Measurements from ENCODE around the gene CA12.

GRCh38 chr15:63295341-63295740, 86.3 kb downstream of the CA12 start:
- TF ChIP-seq, protein P1, sequence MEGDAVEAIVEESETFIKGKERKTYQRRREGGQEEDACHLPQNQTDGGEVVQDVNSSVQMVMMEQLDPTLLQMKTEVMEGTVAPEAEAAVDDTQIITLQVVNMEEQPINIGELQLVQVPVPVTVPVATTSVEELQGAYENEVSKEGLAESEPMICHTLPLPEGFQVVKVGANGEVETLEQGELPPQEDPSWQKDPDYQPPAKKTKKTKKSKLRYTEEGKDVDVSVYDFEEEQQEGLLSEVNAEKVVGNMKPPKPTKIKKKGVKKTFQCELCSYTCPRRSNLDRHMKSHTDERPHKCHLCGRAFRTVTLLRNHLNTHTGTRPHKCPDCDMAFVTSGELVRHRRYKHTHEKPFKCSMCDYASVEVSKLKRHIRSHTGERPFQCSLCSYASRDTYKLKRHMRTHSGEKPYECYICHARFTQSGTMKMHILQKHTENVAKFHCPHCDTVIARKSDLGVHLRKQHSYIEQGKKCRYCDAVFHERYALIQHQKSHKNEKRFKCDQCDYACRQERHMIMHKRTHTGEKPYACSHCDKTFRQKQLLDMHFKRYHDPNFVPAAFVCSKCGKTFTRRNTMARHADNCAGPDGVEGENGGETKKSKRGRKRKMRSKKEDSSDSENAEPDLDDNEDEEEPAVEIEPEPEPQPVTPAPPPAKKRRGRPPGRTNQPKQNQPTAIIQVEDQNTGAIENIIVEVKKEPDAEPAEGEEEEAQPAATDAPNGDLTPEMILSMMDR (IDR thresholded peaks at IDR 0.05): no peak
- TF ChIP-seq POLR2A (IDR thresholded peaks at IDR 0.05) (no peak), POLR2AphosphoS5 (IDR thresholded peaks at IDR 0.05) (no peak), EP300 (IDR thresholded peaks at IDR 0.05) (no peak)
